HG03064 (cell line): Measurements from ENCODE around the gene TRNAU1AP.
"Not testable (repeated sequence)": the region's sequence is repeated elsewhere in the genome, so short reads cannot be mapped to it uniquely, and the experiment has no call there.

Source experiments
- ATAC-seq: cut with Tn5 transposase; IDR thresholded peaks from one replicate; pipeline ENCODE4 v1.9.1; 2021; ENCODE audit warnings: low read depth; ENCODE audit not compliant: unreplicated experiment

Gene TRNAU1AP

GRCh38 chr1:28521502-28522164, 31.3 kb upstream of the TRNAU1AP start:
- ATAC-seq, result no peak

GRCh38 chr1:28522537-28522936, 30.3 kb upstream of the TRNAU1AP start:
- ATAC-seq, result not testable (repeated sequence)

- ATAC-seq, result not testable (repeated sequence)
These were observed 27.8 kb upstream of the TRNAU1AP start for GRCh38 chr1:28525002-28525642.

DNA sequence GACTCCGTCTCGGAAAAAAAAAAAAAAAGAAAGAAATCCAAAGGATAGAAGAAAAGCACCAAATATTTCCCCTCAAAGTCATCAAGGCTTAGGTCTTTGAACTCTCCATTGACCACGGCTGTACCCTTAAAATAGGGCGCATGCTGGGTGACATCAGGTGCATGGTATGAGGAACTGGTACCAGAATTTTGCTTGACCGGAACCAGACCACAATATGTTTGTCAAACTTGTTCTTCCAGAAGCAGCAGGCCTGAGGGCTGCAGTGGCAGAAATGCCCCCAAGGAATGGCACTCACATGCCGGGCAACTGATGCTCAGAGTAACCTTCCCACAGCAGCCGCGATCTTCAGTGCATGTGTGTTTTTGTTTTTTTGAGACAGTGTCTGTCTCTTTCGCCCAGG, 26.0 kb upstream of the TRNAU1AP start:
- no peak for ATAC-seq

DNA sequence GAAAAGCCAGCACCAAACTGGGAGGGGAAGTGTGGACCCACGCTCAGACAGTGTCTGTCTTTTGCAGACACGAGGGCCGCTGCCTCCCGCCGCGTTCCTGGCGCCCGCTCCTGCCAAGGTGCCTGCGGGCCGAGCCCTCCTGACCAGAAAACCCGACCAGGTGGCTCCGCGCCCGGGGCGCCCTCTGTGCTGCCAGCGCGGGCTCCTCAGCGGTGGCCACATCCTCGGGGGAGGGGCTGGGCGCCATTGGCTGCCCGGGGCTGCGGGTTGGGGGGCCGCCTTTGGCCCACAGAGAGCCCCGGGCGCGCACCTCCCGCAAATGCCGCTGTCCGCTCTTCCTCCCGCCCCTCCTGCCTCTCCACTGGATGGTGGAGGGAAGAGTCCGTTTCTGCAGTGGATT, 22.4 kb upstream of the TRNAU1AP start:
- no peak for ATAC-seq

DNA sequence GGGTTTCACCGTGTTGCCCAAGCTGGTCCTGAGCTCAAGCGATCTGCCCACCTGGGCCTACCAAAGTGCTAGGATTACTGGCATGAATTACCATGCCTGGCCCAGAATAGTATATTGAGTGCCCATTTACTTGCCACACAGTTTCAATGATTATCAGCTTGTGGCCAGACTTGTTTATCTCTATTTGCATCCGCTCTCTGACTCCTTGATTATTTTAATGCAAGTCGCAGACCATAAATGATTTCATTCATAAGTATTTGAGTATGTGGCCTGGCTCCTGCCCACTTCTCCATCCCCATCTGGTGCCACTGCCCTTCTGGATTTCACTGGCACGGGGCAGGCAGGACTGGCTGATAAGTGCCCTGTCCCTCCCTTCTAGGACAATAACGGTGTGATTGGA, 18.2 kb upstream of the TRNAU1AP start:
- no peak for ATAC-seq

- ATAC-seq, result no peak
These were observed 17.7 kb upstream of the TRNAU1AP start for GRCh38 chr1:28535180-28535579.

- no peak for ATAC-seq
These were observed 15.3 kb upstream of the TRNAU1AP start for GRCh38 chr1:28537457-28538199.

GRCh38 chr1:28538286-28538685, 14.6 kb upstream of the TRNAU1AP start:
- ATAC-seq, result no peak

GRCh38 chr1:28540651-28541050, 12.2 kb upstream of the TRNAU1AP start:
- ATAC-seq, result no peak

DNA sequence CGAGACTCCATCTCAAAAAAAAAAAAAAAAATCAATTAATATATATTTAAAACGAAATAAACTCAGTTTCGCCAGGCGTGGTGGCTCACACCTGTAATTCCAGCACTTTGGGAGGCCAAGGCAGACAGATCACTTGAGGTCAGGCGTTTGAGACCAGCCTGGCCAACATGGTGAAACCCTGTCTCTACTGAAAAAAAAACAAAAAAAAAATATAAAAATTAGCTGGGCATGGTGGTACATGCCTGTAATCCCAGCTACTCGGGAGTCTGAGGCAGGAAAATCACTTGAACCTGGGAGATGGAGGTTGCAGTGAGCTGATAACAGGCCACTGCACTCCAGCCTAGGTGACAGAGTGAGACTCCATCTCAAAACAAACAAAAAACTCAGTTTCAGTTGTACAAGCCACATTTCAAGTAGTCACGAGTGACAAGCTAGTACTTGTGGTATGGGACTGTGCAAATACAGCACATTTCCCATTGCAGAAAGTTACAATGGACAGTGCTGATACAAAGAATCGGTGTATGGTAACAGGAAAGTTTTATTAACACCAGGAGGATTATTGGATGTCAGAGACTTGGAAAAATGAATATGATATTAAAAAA, 11.4 kb upstream of the TRNAU1AP start:
- ATAC-seq, result not testable (repeated sequence)

GRCh38 chr1:28545246-28545628, 7.6 kb upstream of the TRNAU1AP start:
- ATAC-seq, result no peak

- no peak for ATAC-seq
These were observed 4.6 kb upstream of the TRNAU1AP start for GRCh38 chr1:28548318-28548717.

DNA sequence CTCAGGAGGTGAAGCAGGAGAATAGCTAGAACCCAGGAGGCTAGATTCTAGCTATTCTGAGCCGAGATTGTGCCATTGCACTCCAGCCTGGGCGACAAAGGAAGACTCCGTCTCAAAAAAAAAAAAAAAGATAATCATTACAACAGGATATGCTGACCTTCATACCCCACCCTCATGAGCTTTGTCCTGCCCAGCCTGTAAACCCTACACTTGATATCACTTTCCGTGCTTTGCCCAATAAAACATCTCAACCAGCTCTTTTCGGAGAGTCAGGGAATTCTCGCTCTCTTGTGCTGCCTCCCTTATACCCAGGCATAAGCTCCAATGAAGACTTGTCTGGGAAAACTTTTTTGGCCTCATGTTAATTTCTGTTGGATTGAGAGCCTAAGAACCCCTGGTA, 1.5 kb upstream of the TRNAU1AP start:
- ATAC-seq, result no peak

GRCh38 chr1:28560886-28561285, 8.0 kb downstream of the TRNAU1AP start:
- ATAC-seq, result no peak

- no peak for ATAC-seq
These were observed 11.4 kb downstream of the TRNAU1AP start for GRCh38 chr1:28564310-28564709.

GRCh38 chr1:28565040-28565439, 12.2 kb downstream of the TRNAU1AP start:
- ATAC-seq, result no peak

DNA sequence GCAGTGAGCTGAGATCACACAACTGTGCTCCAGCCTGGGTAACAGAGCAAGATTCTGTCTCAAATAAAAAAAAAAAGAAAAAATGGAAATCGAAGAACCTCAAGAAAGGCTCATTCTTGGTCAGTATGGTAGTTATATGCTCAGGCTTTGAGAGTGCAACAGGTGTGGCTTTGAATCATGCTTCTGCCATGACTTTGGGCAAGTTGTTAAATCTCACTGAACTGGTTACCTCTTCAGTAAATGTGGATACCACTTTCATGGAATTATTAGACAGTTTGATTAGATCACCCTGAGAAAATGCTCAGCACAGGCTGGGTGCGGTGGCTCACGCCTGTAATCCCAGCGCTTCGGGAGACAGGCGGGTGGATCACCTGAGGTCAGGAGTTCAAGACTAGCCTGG, 12.8 kb downstream of the TRNAU1AP start:
- ATAC-seq, result no peak

DNA sequence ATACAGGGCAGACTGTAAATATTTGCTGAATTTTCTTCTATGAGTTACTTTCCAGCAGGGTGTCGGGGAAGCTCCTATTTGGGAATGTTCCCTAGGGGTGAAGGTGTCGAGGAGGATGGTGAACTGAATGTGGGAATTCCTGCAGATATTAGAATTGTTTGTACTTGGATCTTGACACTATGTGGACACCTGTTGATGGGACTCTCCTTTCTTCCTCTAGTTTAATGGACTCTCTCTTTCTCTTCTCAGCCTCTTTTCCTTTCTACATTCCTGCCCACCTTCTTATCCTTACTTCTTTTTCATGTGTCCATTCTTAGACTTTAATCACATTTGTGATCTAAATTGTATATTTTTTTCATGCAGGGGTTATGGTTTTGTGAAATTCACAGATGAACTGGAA, 14.0 kb downstream of the TRNAU1AP start:
- ATAC-seq, result no peak

GRCh38 chr1:28571911-28572310, 19.0 kb downstream of the TRNAU1AP start:
- no peak for ATAC-seq

GRCh38 chr1:28572891-28573290, 20.0 kb downstream of the TRNAU1AP start:
- ATAC-seq, result not testable (repeated sequence)
